Mesodermal cell (in vitro differentiated cells): ENCODE measurements around the gene ZNF280B.
"Not testable (repeated sequence)": the region's sequence is repeated elsewhere in the genome, so short reads cannot be mapped to it uniquely, and the experiment has no call there.

Experiments
- H3K27ac ChIP-seq: 2 replicates; pipeline ENCODE4 v1.7.0; 2013; ENCODE audit warnings: mild to moderate bottlenecking, low read depth, low read length, moderate library complexity; ENCODE audit not compliant: severe bottlenecking
- H3K36me3 ChIP-seq: 2 replicates; pipeline ENCODE4 v1.7.1; 2013; ENCODE audit warnings: mild to moderate bottlenecking, low read length, moderate library complexity; ENCODE audit not compliant: control insufficient read depth, insufficient read depth
- H3K4me1 ChIP-seq: one replicate; pipeline ENCODE4 v1.7.1; 2013; ENCODE audit warnings: mild to moderate bottlenecking, low read length; ENCODE audit not compliant: insufficient read depth, control insufficient read depth, poor library complexity, severe bottlenecking
- H3K4me3 ChIP-seq: 2 replicates; pipeline ENCODE4 v1.7.0; 2013; ENCODE audit warnings: low read length, control low read depth, mild to moderate bottlenecking; ENCODE audit not compliant: insufficient read depth, poor library complexity, severe bottlenecking; ENCODE audit errors: extremely low read depth
- H3K9me3 ChIP-seq: 2 replicates; pipeline ENCODE4 v1.7.1; 2013; ENCODE audit warnings: mild to moderate bottlenecking, low read length, moderate library complexity; ENCODE audit not compliant: control insufficient read depth
- WGBS, 2 experiments: methylation state at CpG; one replicate each; pipeline ENCODE4 v1.1.5; 2013; ENCODE audit warnings: missing lambda C conversion rate in 2 of 2; ENCODE audit not compliant: insufficient coverage in 2 of 2; 5-methylcytosine and 5-hydroxymethylcytosine counted together

Gene ZNF280B

DNA sequence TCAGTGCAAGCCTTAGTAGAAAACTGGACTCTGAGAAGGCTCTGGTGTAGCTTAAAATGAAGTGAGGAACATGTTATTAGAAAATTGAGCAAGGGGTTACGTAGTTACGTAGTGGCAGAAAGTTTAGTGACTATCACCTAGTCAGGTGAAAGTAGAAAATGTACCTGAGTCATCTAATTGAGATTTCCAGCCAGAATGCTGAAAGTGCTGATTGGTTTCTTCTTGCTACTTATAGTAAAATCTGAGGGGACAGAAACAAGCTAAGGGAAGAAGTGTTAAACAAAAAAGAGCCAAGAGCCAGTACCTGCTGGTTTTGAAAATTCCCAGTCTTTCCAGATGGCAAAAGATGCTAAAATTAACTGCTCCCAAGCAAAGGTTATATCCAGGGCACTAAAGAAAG, 29.4 kb downstream of the ZNF280B start:
- Histone ChIP-seq H3K36me3 (peaks cover 2% of the 10 kb centered on the region), H3K4me3 (no peak overlapping the region), H3K27ac (no peak overlapping the region), H3K9me3 (no peaks in the 10 kb centered on the region), H3K4me1 (no peaks in the 10 kb centered on the region)
- WGBS, 2 experiments = 100% methylated on average over 2 of the region's 2 CpGs

GRCh38 chr22:22478470-22478869, 30.1 kb downstream of the ZNF280B start:
- no peak overlapping the region for H3K27ac ChIP-seq
- H3K4me3 ChIP-seq = no peak overlapping the region
- H3K9me3 ChIP-seq = no peaks in the 10 kb centered on the region
- no peaks in the 10 kb centered on the region for H3K36me3 ChIP-seq
- H3K4me1 ChIP-seq = no peaks in the 10 kb centered on the region

DNA sequence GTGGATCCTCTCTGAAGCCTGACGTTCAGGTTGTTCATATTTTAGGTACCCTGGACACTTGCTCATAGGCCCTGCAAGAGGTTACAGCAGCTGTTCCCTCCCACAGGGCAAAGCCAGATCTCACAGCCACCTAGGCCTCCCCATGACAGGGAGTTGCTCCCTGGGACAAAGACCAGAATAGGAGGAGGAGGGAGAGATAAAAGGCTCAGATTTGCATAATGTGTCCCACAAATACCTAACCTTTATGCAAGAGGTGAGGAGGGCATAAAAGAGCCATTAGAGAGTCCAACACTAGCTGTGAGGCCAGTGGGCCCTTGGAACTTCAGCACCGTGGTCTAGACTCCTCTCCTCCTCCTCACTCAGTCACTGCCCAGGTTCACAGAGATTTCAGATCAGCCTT, 33.8 kb downstream of the ZNF280B start:
- Histone ChIP-seq H3K9me3 (peaks cover 5% of the 10 kb centered on the region), H3K27ac (no peak overlapping the region), H3K4me1 (no peaks in the 10 kb centered on the region), H3K36me3 (no peaks in the 10 kb centered on the region), H3K4me3 (no peak overlapping the region)
- 29% methylated on average over 1 of the region's 2 CpGs for WGBS, 2 experiments

GRCh38 chr22:22471104-22471503, 37.4 kb downstream of the ZNF280B start:
- not testable (repeated sequence) for H3K36me3 ChIP-seq, H3K4me3 ChIP-seq, H3K27ac ChIP-seq, H3K9me3 ChIP-seq, H3K4me1 ChIP-seq
- 93 to 100% methylated on average over 2 to 3 of the region's 5 CpGs for WGBS, 2 experiments

GRCh38 chr22:22469527-22469926, 39.0 kb downstream of the ZNF280B start:
- no CpG with 5 or more reads among the region's 2 CpGs for WGBS, 2 experiments
- no peak overlapping the region for H3K4me3 ChIP-seq
- peaks cover 5% of the 10 kb centered on the region for H3K9me3 ChIP-seq
- H3K4me1 ChIP-seq = no peaks in the 10 kb centered on the region
- H3K36me3 ChIP-seq = no peaks in the 10 kb centered on the region
- H3K27ac ChIP-seq = no peak overlapping the region

- H3K9me3 ChIP-seq, H3K36me3 ChIP-seq, H3K4me3 ChIP-seq, H3K4me1 ChIP-seq, H3K27ac ChIP-seq: not testable (repeated sequence)
- 72 to 95% methylated on average over 3 to 8 of the region's 11 CpGs for WGBS, 2 experiments
Measured at GRCh38 chr22:22468794-22469469, 39.6 kb downstream of the ZNF280B start.

DNA sequence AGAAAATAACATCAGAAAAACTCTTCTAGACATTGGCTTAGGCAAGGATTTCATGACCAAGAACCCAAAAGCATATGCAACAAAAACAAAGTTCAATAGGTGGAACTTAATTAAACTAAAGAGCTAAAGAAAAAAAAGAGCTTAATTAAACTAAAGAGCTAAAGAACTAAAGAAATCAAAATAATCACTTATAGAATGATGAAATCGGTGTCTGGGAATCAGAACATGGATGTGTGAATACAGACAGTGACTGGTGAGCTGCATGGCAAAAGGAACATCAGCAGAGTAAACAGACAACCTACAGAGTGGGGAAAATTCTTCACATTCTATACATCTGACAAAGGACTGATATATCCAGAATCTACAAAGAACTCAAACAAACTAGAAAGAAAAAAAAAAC, 41.4 kb downstream of the ZNF280B start:
- H3K36me3 ChIP-seq = no peaks in the 10 kb centered on the region
- no CpG with 5 or more reads among the region's 1 CpG for WGBS, 2 experiments
- no peak overlapping the region for H3K4me3 ChIP-seq

DNA sequence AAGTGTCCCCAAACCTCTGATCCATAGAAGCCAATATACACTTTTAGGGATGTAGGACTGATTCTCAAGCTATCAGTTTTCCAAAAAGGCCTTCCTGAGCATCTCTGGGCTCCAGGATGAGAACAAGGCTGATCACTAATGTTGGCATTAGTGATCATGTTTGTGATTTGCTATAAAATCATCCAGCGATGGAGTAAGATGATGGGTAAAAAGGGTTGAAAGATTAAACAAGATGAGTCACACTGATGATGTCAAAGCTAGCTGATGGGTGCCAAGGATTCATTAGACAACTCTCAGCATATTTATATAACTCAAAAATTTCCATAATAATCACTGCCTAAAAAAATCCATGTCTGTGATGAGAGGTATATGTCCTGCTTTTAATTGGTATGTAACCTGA, 42.8 kb downstream of the ZNF280B start:
- Histone ChIP-seq H3K27ac (no peak overlapping the region), H3K4me1 (no peaks in the 10 kb centered on the region), H3K36me3 (no peaks in the 10 kb centered on the region), H3K4me3 (no peak overlapping the region), H3K9me3 (no peaks in the 10 kb centered on the region)
- WGBS, 2 experiments = 80% methylated on average over 1 of the region's 1 CpG; no CpG with 5 or more reads in 1 of the 2 experiments

More for the DNA sequence above, 41.4 kb downstream of the ZNF280B start:
- H3K4me1 ChIP-seq = no peaks in the 10 kb centered on the region
- H3K27ac ChIP-seq = no peak overlapping the region
- H3K9me3 ChIP-seq = peaks cover 5% of the 10 kb centered on the region

- peaks cover 4% of the 10 kb centered on the region for H3K9me3 ChIP-seq
- no peaks in the 10 kb centered on the region for H3K36me3 ChIP-seq
- H3K4me3 ChIP-seq = no peak overlapping the region
- H3K27ac ChIP-seq = no peak overlapping the region
- WGBS, 2 experiments = 81 to 84% methylated on average over 4 to 6 of the region's 7 CpGs
- no peaks in the 10 kb centered on the region for H3K4me1 ChIP-seq
Measured at GRCh38 chr22:22465094-22465602, 43.4 kb downstream of the ZNF280B start.

DNA sequence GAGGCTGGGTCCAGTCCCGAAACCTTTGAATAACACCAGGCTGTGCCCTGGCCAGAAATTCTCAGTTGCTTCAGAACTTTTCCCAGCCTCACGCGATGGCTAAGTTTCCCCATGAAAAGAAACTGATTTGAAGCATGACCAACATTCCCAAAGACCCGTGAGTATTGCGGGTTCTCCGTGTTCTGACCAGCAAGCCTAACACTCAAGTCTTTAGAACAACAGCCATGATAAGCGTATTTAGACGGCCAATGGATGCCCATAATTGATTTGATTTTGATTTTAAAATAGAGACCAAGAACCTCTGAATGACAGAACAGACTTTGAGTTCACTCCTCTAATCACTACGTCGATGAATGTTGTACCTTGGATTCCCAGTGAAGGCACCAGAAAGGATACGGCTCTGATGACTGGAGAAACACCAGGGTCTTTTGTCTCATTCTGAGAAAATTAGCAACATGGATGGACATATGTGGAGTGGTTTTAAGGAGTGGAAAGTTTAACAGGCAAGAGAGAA, 43.9 kb downstream of the ZNF280B start:
- H3K27ac ChIP-seq = no peak overlapping the region
- 88 to 95% methylated on average over 5 to 9 of the region's 11 CpGs for WGBS, 2 experiments
- peaks cover 9% of the 10 kb centered on the region for H3K9me3 ChIP-seq
- H3K4me1 ChIP-seq = no peaks in the 10 kb centered on the region
- H3K36me3 ChIP-seq = no peaks in the 10 kb centered on the region
- H3K4me3 ChIP-seq = no peak overlapping the region

DNA sequence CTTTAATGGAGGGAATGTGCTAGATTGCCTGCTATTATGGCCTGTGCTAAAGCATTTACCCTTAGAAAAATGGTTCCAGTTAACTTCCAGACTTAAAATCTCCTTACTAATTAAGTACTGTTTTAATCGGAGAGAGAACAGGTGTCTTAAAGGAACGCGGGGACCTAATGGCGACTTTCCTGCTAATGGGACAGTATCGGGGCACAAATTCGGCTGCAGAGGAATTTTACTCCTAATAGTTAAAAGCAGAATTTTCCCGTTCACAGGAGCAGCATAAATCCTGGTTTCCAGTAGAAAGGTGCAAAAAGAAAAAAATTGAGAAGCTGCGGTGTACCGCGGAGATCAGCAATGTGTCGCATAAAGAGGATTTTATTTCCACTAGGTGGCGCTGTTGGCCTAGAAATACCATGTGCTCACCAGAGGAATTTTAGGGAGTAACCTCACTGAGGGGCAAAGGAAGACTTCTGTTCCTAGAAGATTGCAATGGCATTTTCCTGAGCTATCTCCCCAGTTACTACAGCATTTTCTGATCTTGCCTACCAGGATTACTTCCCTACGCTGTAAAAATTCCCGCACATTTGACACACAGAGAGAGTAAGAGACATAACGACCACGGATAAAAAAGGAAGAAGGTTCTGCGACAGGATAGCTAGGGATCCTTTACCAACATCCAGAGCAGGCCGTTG, 44.5 kb downstream of the ZNF280B start:
- Histone ChIP-seq H3K4me1 (no peaks in the 10 kb centered on the region), H3K4me3 (no peak overlapping the region), H3K36me3 (no peaks in the 10 kb centered on the region), H3K9me3 (peaks cover 15% of the 10 kb centered on the region), H3K27ac (no peak overlapping the region)
- 42 to 45% methylated on average over 16 of the region's 18 CpGs for WGBS, 2 experiments
